Endothelial cell of umbilical vein (primary cell): ENCODE data around the gene LYZL6. TPM values are rescaled to one million over a fixed set of nuclear protein-coding genes. Genes with fewer than 3 reads are reported as not detected.

ENCODE experiments used
- BruUV-seq: library from RNA; stranded (reverse); fragments of 400-500 nt; replicated peaks from 2 replicates; lab custom pipeline; 2021; lab: Mats Ljungman, UMichigan
- CTCF ChIA-PET: fragments of 300-600, 350-600 bp; sonication (Branson Sonifier 250); formaldehyde crosslinking; loops from one replicate; lab custom pipeline; 2021; ENCODE audit warnings: antibody characterized with exemption, inconsistent platforms; lab: Charles Lee
- POLR2A ChIA-PET: fragments of 300-600, 350-600 bp; sonication (Branson Sonifier 250); formaldehyde crosslinking; loops from one replicate; lab custom pipeline; 2021; ENCODE audit warnings: antibody characterized with exemption, inconsistent platforms; lab: Charles Lee
- DNase-seq: peaks from one replicate; pipeline ENCODE4 v3.0.0-alpha.2; 2011; ENCODE audit warnings: low read depth, low spot score
- FAIRE-seq: peaks from 2 replicates; lab custom pipeline; 2011; peaks lifted over from hg19 to GRCh38; lab: Jason Lieb, UNC
- H2AFZ ChIP-seq: 2 replicates; pipeline ENCODE4 v1.6.0; 2012; ENCODE audit warnings: low read depth, low read length, control low read depth, inconsistent platforms
- H3K27ac ChIP-seq: 2 replicates; pipeline ENCODE4 v1.5.1; 2011; ENCODE audit warnings: low read depth, mild to moderate bottlenecking, control low read depth, low read length, moderate library complexity; ENCODE audit not compliant: insufficient read depth
- H3K27me3 ChIP-seq, 2 experiments: 2 replicates each; pipeline versions ENCODE4 v1.6.0 to v1.6.1; 2011; ENCODE audit warnings: low read length in 2 of 2, mixed read lengths in 1 of 2; ENCODE audit not compliant: control insufficient read depth in 2 of 2, insufficient read depth in 2 of 2
- H3K36me3 ChIP-seq, 2 experiments: 2 replicates in 1 of 2; 3 replicates in 1 of 2; pipeline ENCODE4 v1.5.1; 2011; ENCODE audit warnings: low read length in 2 of 2, mild to moderate bottlenecking in 1 of 2, moderate library complexity in 1 of 2; ENCODE audit not compliant: control insufficient read depth in 2 of 2, insufficient read depth in 2 of 2; ENCODE audit errors: extremely low read depth in 1 of 2
- H3K4me1 ChIP-seq: 3 replicates; pipeline ENCODE4 v1.5.1; 2011; ENCODE audit warnings: mild to moderate bottlenecking, low read length; ENCODE audit not compliant: control insufficient read depth, insufficient read depth; ENCODE audit errors: extremely low read depth
- H3K4me2 ChIP-seq: 2 replicates; pipeline ENCODE4 v1.6.1; 2011; ENCODE audit warnings: low read length, control low read depth, mixed read lengths; ENCODE audit not compliant: insufficient read depth
- H3K4me3 ChIP-seq, 3 experiments: fragments of 200-600 bp in 1 of 3; sonication (generic), shearing (Covaris generic) in 1 of 3; replicated peaks in 1 of 3; 2 replicates each; pipeline ENCODE4 v1.5.1; 2011 to 2016; ENCODE audit warnings: control low read depth in 3 of 3, low read length in 3 of 3, mild to moderate bottlenecking in 2 of 3, inconsistent platforms in 1 of 3, low read depth in 1 of 3, moderate library complexity in 1 of 3; ENCODE audit not compliant: insufficient read depth in 1 of 3
- H3K79me2 ChIP-seq: 2 replicates; pipeline ENCODE4 v1.6.0; 2012; ENCODE audit warnings: low read length, inconsistent platforms; ENCODE audit not compliant: control insufficient read depth, insufficient read depth
- H3K9ac ChIP-seq: replicated peaks from 2 replicates; pipeline ENCODE3; 2011; ENCODE audit warnings: low read length, control low read depth; ENCODE audit not compliant: insufficient read depth; ENCODE audit errors: extremely low read depth
- H3K9me1 ChIP-seq: replicated peaks from 3 replicates; pipeline ENCODE4 v1.6.0; 2011; ENCODE audit warnings: mild to moderate bottlenecking, low read length; ENCODE audit not compliant: control insufficient read depth, insufficient read depth; ENCODE audit errors: extremely low read depth
- H3K9me3 ChIP-seq: replicated peaks from 2 replicates; pipeline ENCODE4 v1.5.1; 2012; ENCODE audit warnings: low read length, inconsistent platforms; ENCODE audit not compliant: control insufficient read depth, insufficient read depth
- H4K20me1 ChIP-seq: replicated peaks from 2 replicates; pipeline ENCODE3; 2011; ENCODE audit warnings: mild to moderate bottlenecking, low read length; ENCODE audit not compliant: control insufficient read depth, insufficient read depth; ENCODE audit errors: extremely low read depth
- CTCF ChIP-seq, 2 donors: IDR thresholded peaks; 1 replicate in 1 of 2; 2 replicates in 1 of 2; pipeline ENCODE4 v1.5.1; 2011; ENCODE audit warnings: low read length in 2 of 2, mild to moderate bottlenecking in 2 of 2, moderate library complexity in 2 of 2, control low read depth in 1 of 2, inconsistent platforms in 1 of 2, low read depth in 1 of 2; ENCODE audit not compliant: insufficient read depth in 1 of 2; ENCODE audit errors: extremely low read depth in 1 of 2
- EZH2 ChIP-seq: IDR thresholded peaks from 2 replicates; pipeline ENCODE4 v1.6.1; 2012; ENCODE audit warnings: borderline replicate concordance, low read depth, mild to moderate bottlenecking, moderate library complexity, low read length, inconsistent platforms; ENCODE audit not compliant: severe bottlenecking
- FOS ChIP-seq: IDR thresholded peaks from 2 replicates; pipeline ENCODE4 v1.6.1; 2011; ENCODE audit warnings: mild to moderate bottlenecking, low read length, moderate library complexity, borderline replicate concordance; ENCODE audit not compliant: insufficient read depth
- GATA2 ChIP-seq: IDR thresholded peaks from 2 replicates; pipeline ENCODE4 v1.7.0; 2011; ENCODE audit warnings: low read depth, mild to moderate bottlenecking, moderate library complexity, mixed read lengths, low read length; ENCODE audit not compliant: insufficient read length, insufficient read depth
- JUN ChIP-seq: IDR thresholded peaks from 2 replicates; pipeline ENCODE4 v1.6.1; 2011; ENCODE audit warnings: borderline replicate concordance, low read depth; ENCODE audit not compliant: insufficient read length, insufficient read depth
- MYC ChIP-seq: IDR thresholded peaks from one replicate; pipeline ENCODE4 v1.6.1; 2011; ENCODE audit warnings: mild to moderate bottlenecking, low read depth, low read length
- POLR2A ChIP-seq: IDR thresholded peaks from 2 replicates; pipeline ENCODE4 v1.6.1; 2012; ENCODE audit warnings: low read depth, mild to moderate bottlenecking, control low read depth, low read length
- POLR2AphosphoS5 ChIP-seq: IDR thresholded peaks from 2 replicates; pipeline ENCODE4 v1.6.1; 2012; ENCODE audit warnings: low read depth, mild to moderate bottlenecking, control low read depth, low read length, moderate library complexity; ENCODE audit not compliant: insufficient read depth
- dilution Hi-C: fragments of 300-500 bp; cut with MboI; formaldehyde crosslinking; loops from one replicate; pipeline ENCODE4 v1.15.0; 2019; ENCODE audit warnings: low sequenced_read_pairs; ENCODE audit not compliant: extremely low pct_ligation_motif_present
- intact Hi-C: fragments of 100-400 bp; cut with micrococcal nuclease; formaldehyde crosslinking; loops from one replicate; pipeline ENCODE4 v1.10.0; 2022
- polyA plus RNA-seq, 4 experiments: library from polyadenylated mRNA; depleted of rRNA in 3 of 4; stranded (reverse) in 3 of 4; unstranded in 1 of 4; fragments of >200 nt; gene quantifications; 2 replicates each; pipeline versions ENCODE4 v1.2.1 to v1.2.3, GENCODE V29; 2011 to 2012; ENCODE audit warnings: missing spikeins in 1 of 4
- total RNA-seq: library from RNA; stranded (reverse); gene quantifications from 2 replicates; pipeline ENCODE4 v1.2.3, GENCODE V29; 2021
- TF ChIP-seq, protein P1 (sequence below): IDR thresholded peaks from 2 replicates; pipeline ENCODE4 v1.6.1; 2011; ENCODE audit not compliant: insufficient read depth, insufficient read length

LYZL6 gene
- total and polyA plus RNA-seq, 2 donors (not counting 3 experiments of a cell fraction or from before 2014, with no cell fraction given), result not detected

DNA sequence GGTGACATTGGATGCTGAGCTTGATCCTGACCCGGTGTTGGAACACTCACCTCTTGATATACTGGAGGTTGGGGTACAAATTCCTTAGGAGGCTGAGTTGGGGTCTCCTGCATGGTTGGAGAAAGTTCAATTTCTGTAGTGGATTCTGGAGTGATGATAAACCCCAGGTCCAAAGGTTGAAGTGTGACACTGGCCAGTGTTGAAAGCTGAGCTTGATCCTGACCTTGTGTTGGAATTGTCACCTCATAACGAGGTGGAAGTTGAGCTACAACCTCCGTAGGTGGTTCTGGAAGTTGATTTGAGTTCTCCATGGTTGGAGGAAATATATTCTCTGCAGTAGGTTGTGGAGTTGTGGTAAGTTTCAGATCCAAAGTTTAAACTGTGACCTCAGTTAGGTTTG lies 34.1 kb downstream of the LYZL6 start:
- Histone ChIP-seq H3K4me3 (no peak overlapping the region), H3K27ac (no peak overlapping the region), H3K27me3 (no peaks in the 10 kb centered on the region), H3K9ac (no peak overlapping the region), H3K4me1 (no peaks in the 10 kb centered on the region), H3K79me2 (no peaks in the 10 kb centered on the region), H3K9me1 (no peaks in the 10 kb centered on the region), H3K4me2 (no peak overlapping the region), H3K36me3 (no peaks in the 10 kb centered on the region), H4K20me1 (no peaks in the 10 kb centered on the region), H3K9me3 (no peaks in the 10 kb centered on the region), H2AFZ (no peak overlapping the region)
- dilution Hi-C loops, result no loop called here
- TF ChIP-seq, protein P1, sequence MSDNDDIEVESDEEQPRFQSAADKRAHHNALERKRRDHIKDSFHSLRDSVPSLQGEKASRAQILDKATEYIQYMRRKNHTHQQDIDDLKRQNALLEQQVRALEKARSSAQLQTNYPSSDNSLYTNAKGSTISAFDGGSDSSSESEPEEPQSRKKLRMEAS, result no peak
- TF ChIP-seq GATA2 (no peak), MYC (no peak), EZH2 (no peak), POLR2AphosphoS5 (no peak), FOS (no peak), POLR2A (no peak), JUN (no peak), CTCF (IDR thresholded peaks at IDR 0.05; ENCODE audit: extremely low read depth in 1 of 2, insufficient read depth in 1 of 2, low read depth in 1 of 2, low read length in 2 of 2) (no peak)
- FAIRE-seq, result no peak
- intact Hi-C loops, result no loop called here
- ChIA-PET CTCF (no interaction called here), POLR2A (no interaction called here)
- no peak for DNase-seq
- no TSS peak for BruUV-seq
